A549 treated with RU486 at 1 μM for 4 hours (cell line): Measurements from ENCODE around the gene MALRD1. TPM values are rescaled to one million over a fixed set of nuclear protein-coding genes. Genes with fewer than 3 reads are reported as not detected.

ENCODE experiments used
- total RNA-seq: library from RNA; stranded (reverse); fragments of 200-300 nt; extraction: Qiagen RNA extraction; gene quantifications from 5 replicates; pipeline ENCODE4 v1.2.3, GENCODE V29; 2022; ENCODE audit warnings: low read depth

The MALRD1 gene
- total RNA-seq, result not detected in 5 replicates

GRCh38 chr10:19048489-19048888, at the start of gene MALRD1:
Gene MALRD1, plus strand, starts transcription at chr10:19048801. Its CDS starts 138 bp downstream, at chr10:19048939.

